GM12878 (cell line): Measurements from ENCODE around the gene APEX2. TPM values are rescaled to one million over a fixed set of nuclear protein-coding genes. Genes with fewer than 3 reads are reported as not detected.

Experiments used
- ATAC-seq: fragments of 200-7000 bp; cut with Tn5 transposase; 3 replicates; pipeline ENCODE4 v1.9.1; 2020; ENCODE audit warnings: mild to moderate bottlenecking, moderate library complexity
- BruUV-seq: library from RNA; stranded (reverse); fragments of 400-500 nt; replicated peaks from 2 replicates; lab custom pipeline; 2021; lab: Mats Ljungman, UMichigan
- CTCF ChIA-PET: fragments of 300-600 bp; sonication (Branson Sonifier 250); formaldehyde crosslinking; extraction: SDS; loops from one replicate; lab custom pipeline; 2021; ENCODE audit warnings: inconsistent platforms; lab: Yijun Ruan, JAX
- POLR2A ChIA-PET: fragments of 350-600 bp; formaldehyde crosslinking; extraction: SDS; loops from one replicate; lab custom pipeline; 2021; ENCODE audit warnings: inconsistent platforms; lab: Charles Lee
- RAD21 ChIA-PET: fragments of 300-600 bp; sonication (Branson Sonifier 250); formaldehyde crosslinking; loops from one replicate; lab custom pipeline; 2023; ENCODE audit warnings: antibody characterized with exemption; ENCODE audit not compliant: unreplicated experiment; lab: Charles Lee
- SMC1A ChIA-PET: fragments of 300-600 bp; sonication (Branson Sonifier 250); formaldehyde crosslinking; loops from one replicate; lab custom pipeline; 2023; ENCODE audit not compliant: unreplicated experiment, uncharacterized antibody; lab: Charles Lee
- DNase-seq: peaks from one replicate; pipeline ENCODE4 v3.0.0-alpha.2; 2011; ENCODE audit warnings: low read depth, low spot score
- FAIRE-seq: peaks from 3 replicates; lab custom pipeline; 2011; peaks lifted over from hg19 to GRCh38; lab: Jason Lieb, UNC
- H2AFZ ChIP-seq: 2 replicates; pipeline ENCODE4 v1.6.0; 2011; ENCODE audit warnings: low read depth, low read length, control low read depth; ENCODE audit not compliant: control insufficient read depth
- H3K27ac ChIP-seq: 2 replicates; pipeline ENCODE4 v1.5.1; 2011; ENCODE audit warnings: control low read depth; ENCODE audit not compliant: control insufficient read depth, insufficient read depth
- H3K27me3 ChIP-seq, 2 experiments: replicated peaks in 1 of 2; 2 replicates each; pipeline versions ENCODE4 v1.6.0 to v1.6.1; 2011; ENCODE audit warnings: low read length in 1 of 2; ENCODE audit not compliant: control insufficient read depth in 2 of 2, insufficient read depth in 2 of 2
- H3K36me3 ChIP-seq, 2 experiments: 2 replicates each; pipeline ENCODE4 v1.5.1; 2011; ENCODE audit warnings: low read length in 1 of 2; ENCODE audit not compliant: control insufficient read depth in 2 of 2, insufficient read depth in 2 of 2
- H3K4me1 ChIP-seq: 2 replicates; pipeline ENCODE4 v1.6.1; 2011; ENCODE audit warnings: mild to moderate bottlenecking, low read length, moderate library complexity, mixed read lengths; ENCODE audit not compliant: control insufficient read depth, insufficient read depth
- H3K4me2 ChIP-seq: 2 replicates; pipeline ENCODE4 v1.6.0; 2011; ENCODE audit warnings: control low read depth; ENCODE audit not compliant: control insufficient read depth, insufficient read depth
- H3K4me3 ChIP-seq: fragments of 200-600 bp; sonication (generic); 2 replicates; pipeline ENCODE4 v1.5.1; 2016
- H3K79me2 ChIP-seq: 2 replicates; pipeline ENCODE4 v1.6.0; 2011; ENCODE audit warnings: low read length; ENCODE audit not compliant: control insufficient read depth, insufficient read depth
- H3K9ac ChIP-seq: 2 replicates; pipeline ENCODE4 v1.8.0; 2011; ENCODE audit warnings: low read length, control low read depth, mixed read lengths; ENCODE audit not compliant: control insufficient read depth, insufficient read depth
- H3K9me3 ChIP-seq: replicated peaks from 3 replicates; pipeline ENCODE4 v1.5.1; 2011; ENCODE audit warnings: mild to moderate bottlenecking, low read length; ENCODE audit not compliant: control insufficient read depth, insufficient read depth
- H4K20me1 ChIP-seq: 2 replicates; pipeline ENCODE4 v1.6.0; 2011; ENCODE audit not compliant: control insufficient read depth, insufficient read depth
- BCL11A ChIP-seq: IDR thresholded peaks from 2 replicates; pipeline ENCODE4 v1.6.1; 2011; ENCODE audit warnings: low read depth, low read length
- BCL3 ChIP-seq: IDR thresholded peaks from 2 replicates; pipeline ENCODE4 v1.6.1; 2011; ENCODE audit warnings: borderline replicate concordance, low read depth, mild to moderate bottlenecking, moderate library complexity, low read length; ENCODE audit not compliant: insufficient read depth, poor library complexity, severe bottlenecking
- CBX5 ChIP-seq: sonication (generic); IDR thresholded peaks from 2 replicates; pipeline ENCODE4 v1.6.1; 2016; ENCODE audit warnings: low read depth, moderate library complexity, mild to moderate bottlenecking, inconsistent platforms
- EP300 ChIP-seq, 2 experiments: fragments of 150-350 bp in 1 of 2; IDR thresholded peaks; 2 replicates each; pipeline ENCODE4 v1.6.1; 2011 to 2012; ENCODE audit warnings: low read depth in 2 of 2, low read length in 2 of 2, borderline replicate concordance in 1 of 2, improper control_type of control experiment in 1 of 2, inconsistent platforms in 1 of 2; ENCODE audit not compliant: control insufficient read depth in 1 of 2
- FOS ChIP-seq: IDR thresholded peaks from 3 replicates; pipeline ENCODE4 v1.6.1; 2011; ENCODE audit warnings: borderline replicate concordance; ENCODE audit not compliant: insufficient read length; ENCODE audit errors: extremely low read depth
- HDAC6 ChIP-seq: fragments of 200-600 bp; sonication (generic); IDR thresholded peaks from one replicate; pipeline ENCODE4 v1.8.0; 2017; ENCODE audit warnings: antibody characterized with exemption; ENCODE audit not compliant: unreplicated experiment
- HSF1 ChIP-seq: fragments of 150-350 bp; IDR thresholded peaks from 2 replicates; pipeline ENCODE4 v1.6.1; 2014; ENCODE audit warnings: mild to moderate bottlenecking, low read depth, low read length
- NR2C1 ChIP-seq: fragments of 450-650 bp; IDR thresholded peaks from 2 replicates; pipeline ENCODE4 v1.6.1; 2017; ENCODE audit warnings: antibody characterized with exemption, mild to moderate bottlenecking, moderate library complexity
- NR2C2 ChIP-seq: IDR thresholded peaks from 2 replicates; pipeline ENCODE4 v1.6.1; 2011; ENCODE audit warnings: borderline replicate concordance, low read depth; ENCODE audit not compliant: control insufficient read depth, insufficient read length
- NRF1 ChIP-seq: conservative IDR thresholded peaks from 2 replicates; pipeline ENCODE4 v1.6.1; 2011; ENCODE audit warnings: mild to moderate bottlenecking, low read depth, low read length, improper control_type of control experiment
- RAD21 ChIP-seq: IDR thresholded peaks from 2 replicates; pipeline ENCODE4 v1.6.1; 2011; ENCODE audit warnings: mild to moderate bottlenecking, low read depth, low read length, moderate library complexity; ENCODE audit not compliant: insufficient read depth
- RBBP5 ChIP-seq: fragments of 200-600 bp; sonication (generic); conservative IDR thresholded peaks from 2 replicates; pipeline ENCODE4 v1.6.1; 2016
- SMAD5 ChIP-seq: IDR thresholded peaks from 2 replicates; pipeline ENCODE4 v1.6.1; 2016; ENCODE audit warnings: antibody characterized with exemption, low read depth
- STAT1 ChIP-seq: fragments of 450-650 bp; conservative IDR thresholded peaks from 2 replicates; pipeline ENCODE4 v1.6.1; 2014; ENCODE audit warnings: antibody characterized with exemption, mild to moderate bottlenecking
- ZNF622 ChIP-seq: fragments of 450-650 bp; IDR thresholded peaks from 2 replicates; pipeline ENCODE4 v1.6.1; 2017; ENCODE audit warnings: mild to moderate bottlenecking, inconsistent platforms
- in situ Hi-C: fragments of 300-500 bp; cut with MboI; formaldehyde crosslinking; loops from 9 replicates; pipeline ENCODE4 v1.14.3; 2018; ENCODE audit warnings: mixed read lengths
- intact Hi-C: fragments of 100-400 bp; cut with micrococcal nuclease; formaldehyde crosslinking; loops from one replicate; pipeline ENCODE4 v1.14.2; 2022; ENCODE audit not compliant: unreplicated experiment
- polyA plus RNA-seq, 11 experiments: library from polyadenylated mRNA; depleted of rRNA in 4 of 11; unstranded in 6 of 11; stranded (reverse) in 5 of 11; fragments of >200 nt; fragmentation: Nextera tagmentation in 4 of 11; fragmentation: Illumina TruSeq in 1 of 11; extraction: Ambion mirVana in 4 of 11; extraction: Trizol in 1 of 11; gene quantifications; 1 replicate in 1 of 11; 2 replicates in 10 of 11; pipeline versions ENCODE4 v1.2.1 to v1.2.3, GENCODE V29; 2011 to 2016; ENCODE audit warnings: inconsistent platforms in 2 of 11, missing spikeins in 2 of 11, low read depth in 1 of 11
- total RNA-seq, 4 experiments: library from RNA; depleted of rRNA in 3 of 4; stranded (reverse); fragments of >200 nt in 3 of 4; fragmentation: Illumina TruSeq in 1 of 4; extraction: Trizol in 1 of 4; gene quantifications; 2 replicates each; pipeline versions ENCODE4 v1.2.1 to v1.2.3, GENCODE V29; 2013 to 2021
- TF ChIP-seq, protein P1 (sequence below): fragments of 450-650 bp; IDR thresholded peaks from 2 replicates; pipeline ENCODE4 v1.6.1; 2017; ENCODE audit warnings: low read depth, mild to moderate bottlenecking, moderate library complexity

The APEX2 gene
- total and polyA plus RNA-seq, 10 of the 15 experiments (the other 5 are each of a cell fraction or from before 2014, with no cell fraction given) = 14.9 to 51.7 (median 35.6) TPM

GRCh38 chrX:54978448-54978847, 21.7 kb upstream of the APEX2 start (continued):
- TF ChIP-seq BCL3 (no peak), BCL11A (no peak), NRF1 (no peak), SMAD5 (no peak), ZNF622 (no peak)

DNA sequence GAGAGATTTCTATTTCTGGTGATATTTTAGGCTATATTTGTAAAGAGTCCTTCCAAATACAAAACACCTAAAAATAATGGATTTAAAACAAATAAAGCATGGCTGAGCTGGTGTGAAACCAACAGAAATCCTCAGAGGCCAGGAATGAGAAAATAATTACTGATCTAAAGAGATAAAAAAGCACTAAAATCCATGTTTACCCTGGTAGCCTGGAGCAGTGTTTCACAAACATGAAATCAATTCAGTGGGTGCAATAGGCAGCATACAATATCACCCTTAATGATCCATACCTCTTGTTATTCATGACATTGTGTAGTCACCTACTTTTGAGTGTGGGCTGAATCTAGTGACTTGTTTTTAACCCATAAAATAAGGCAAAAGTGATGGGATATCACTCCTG, 20.7 kb upstream of the APEX2 start:
- H3K27me3 ChIP-seq = no peaks in the 10 kb centered on the region
- H3K36me3 ChIP-seq = no peaks in the 10 kb centered on the region
- ChIA-PET POLR2A (no interaction called here), RAD21 (no interaction called here), SMC1A (interaction anchor here (1.0 kb wide), 1 partner anchor 75 kb away, joined by 5 read pairs; no protein-coding TSS in a partner anchor), CTCF (no interaction called here)
- no peak overlapping the region for H3K4me3 ChIP-seq
- H3K9ac ChIP-seq = no peak overlapping the region
- intact Hi-C loops = no loop called here
- BruUV-seq = no TSS peak
- in situ Hi-C loops = no loop called here
- H3K4me1 ChIP-seq = no peaks in the 10 kb centered on the region
- no peak overlapping the region for H3K27ac ChIP-seq
- H3K79me2 ChIP-seq = no peaks in the 10 kb centered on the region
- DNase-seq (no peak), FAIRE-seq (no peak), ATAC-seq (no peak)
- no peak overlapping the region for H2AFZ ChIP-seq
- H3K9me3 ChIP-seq = no peaks in the 10 kb centered on the region; the same call in 2 of the 3 replicates
- no peaks in the 10 kb centered on the region for H4K20me1 ChIP-seq
- no peak overlapping the region for H3K4me2 ChIP-seq
- TF ChIP-seq STAT1 = no peak
- no peak for TF ChIP-seq HSF1
- no peak for TF ChIP-seq RAD21
- TF ChIP-seq NR2C1 = no peak
- TF ChIP-seq BCL3 = no peak
- TF ChIP-seq RBBP5 = no peak
- no peak for TF ChIP-seq FOS
- TF ChIP-seq, protein P1, sequence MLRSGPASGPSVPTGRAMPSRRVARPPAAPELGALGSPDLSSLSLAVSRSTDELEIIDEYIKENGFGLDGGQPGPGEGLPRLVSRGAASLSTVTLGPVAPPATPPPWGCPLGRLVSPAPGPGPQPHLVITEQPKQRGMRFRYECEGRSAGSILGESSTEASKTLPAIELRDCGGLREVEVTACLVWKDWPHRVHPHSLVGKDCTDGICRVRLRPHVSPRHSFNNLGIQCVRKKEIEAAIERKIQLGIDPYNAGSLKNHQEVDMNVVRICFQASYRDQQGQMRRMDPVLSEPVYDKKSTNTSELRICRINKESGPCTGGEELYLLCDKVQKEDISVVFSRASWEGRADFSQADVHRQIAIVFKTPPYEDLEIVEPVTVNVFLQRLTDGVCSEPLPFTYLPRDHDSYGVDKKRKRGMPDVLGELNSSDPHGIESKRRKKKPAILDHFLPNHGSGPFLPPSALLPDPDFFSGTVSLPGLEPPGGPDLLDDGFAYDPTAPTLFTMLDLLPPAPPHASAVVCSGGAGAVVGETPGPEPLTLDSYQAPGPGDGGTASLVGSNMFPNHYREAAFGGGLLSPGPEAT = no peak
- no peak for TF ChIP-seq HDAC6
- TF ChIP-seq EP300 (IDR thresholded peaks at IDR 0.05; ENCODE audit: borderline replicate concordance in 1 of 2, control insufficient read depth in 1 of 2, low read depth in 2 of 2, low read length in 2 of 2) = no peak
- TF ChIP-seq NR2C2 = no peak
- TF ChIP-seq CBX5 = no peak
